PC-3 (cell line): Measurements from ENCODE around the gene NFATC2. TPM values are rescaled to one million over a fixed set of nuclear protein-coding genes. Genes with fewer than 3 reads are reported as not detected.

Experiments used
- ATAC-seq: fragments of 200-7000 bp; cut with Tn5 transposase; 2 replicates; pipeline ENCODE4 v1.9.1; 2020; ENCODE audit warnings: mild to moderate bottlenecking, moderate library complexity
- BruUV-seq: library from RNA; stranded (reverse); fragments of 400-500 nt; replicated peaks from 2 replicates; lab custom pipeline; 2021; lab: Mats Ljungman, UMichigan
- CTCF ChIA-PET: fragments of 300-600 bp; sonication (Branson Sonifier 250); formaldehyde crosslinking; loops from one replicate; lab custom pipeline; 2022; ENCODE audit warnings: antibody characterized with exemption; lab: Charles Lee
- POLR2A ChIA-PET: fragments of 300-600 bp; sonication (Branson Sonifier 250); formaldehyde crosslinking; loops from one replicate; lab custom pipeline; 2022; ENCODE audit warnings: antibody characterized with exemption; ENCODE audit not compliant: unreplicated experiment; lab: Charles Lee
- DNase-seq: peaks from one replicate; pipeline ENCODE4 v3.0.0-alpha.2; 2015
- H2AFZ ChIP-seq: fragments of 300-600 bp; sonication (generic); 2 replicates; pipeline ENCODE4 v1.6.0; 2016; ENCODE audit warnings: antibody characterized with exemption, low read length
- H3F3A ChIP-seq: fragments of 300-600 bp; sonication (generic); one replicate; pipeline ENCODE4 v1.6.0; 2017; ENCODE audit warnings: antibody characterized with exemption, low read length, control low read depth, mild to moderate bottlenecking; ENCODE audit not compliant: unreplicated experiment
- H3K27ac ChIP-seq: fragments of 300-600 bp; sonication (generic); 2 replicates; pipeline ENCODE4 v1.5.1; 2016; ENCODE audit warnings: mild to moderate bottlenecking, low read length
- H3K27me3 ChIP-seq: fragments of 300-600 bp; sonication (generic); 2 replicates; pipeline ENCODE4 v1.6.1; 2016; ENCODE audit warnings: low read length, mixed read lengths
- H3K36me3 ChIP-seq: fragments of 300-600 bp; sonication (generic); 2 replicates; pipeline ENCODE4 v1.6.1; 2016; ENCODE audit warnings: low read depth, mixed run types, low read length, mixed read lengths
- H3K4me1 ChIP-seq: fragments of 300-600 bp; sonication (generic); 2 replicates; pipeline ENCODE4 v1.5.1; 2016; ENCODE audit warnings: low read length; ENCODE audit not compliant: insufficient read depth
- H3K4me2 ChIP-seq: fragments of 300-600 bp; sonication (generic); 2 replicates; pipeline ENCODE4 v1.6.0; 2016; ENCODE audit warnings: low read length
- H3K4me3 ChIP-seq: fragments of 300-600 bp; sonication (generic); 2 replicates; pipeline ENCODE4 v1.5.1; 2016; ENCODE audit warnings: mild to moderate bottlenecking, low read length, mixed read lengths
- H3K79me2 ChIP-seq: fragments of 300-600 bp; sonication (generic); 2 replicates; pipeline ENCODE4 v1.6.1; 2017; ENCODE audit warnings: low read length, mixed read lengths
- H3K9ac ChIP-seq: fragments of 300-600 bp; sonication (generic); 2 replicates; pipeline ENCODE4 v1.6.0; 2016; ENCODE audit warnings: mild to moderate bottlenecking, low read length
- H3K9me2 ChIP-seq: fragments of 300-600 bp; sonication (generic); replicated peaks from 2 replicates; pipeline ENCODE4 v1.6.1; 2016; ENCODE audit warnings: mixed run types, low read length, mixed read lengths
- H3K9me3 ChIP-seq: fragments of 300-600 bp; sonication (generic); 2 replicates; pipeline ENCODE4 v1.6.1; 2016; ENCODE audit warnings: low read length, mixed read lengths
- H4K20me1 ChIP-seq: fragments of 300-600 bp; sonication (generic); 2 replicates; pipeline ENCODE4 v1.6.1; 2016; ENCODE audit warnings: low read length, mixed read lengths
- EZH2 ChIP-seq: fragments of 300-600 bp; sonication (generic); IDR thresholded peaks from one replicate; pipeline ENCODE4 v1.6.1; 2017; ENCODE audit warnings: antibody characterized with exemption, mild to moderate bottlenecking, low read length; ENCODE audit not compliant: unreplicated experiment
- EZH2phosphoT487 ChIP-seq: fragments of 300-600 bp; sonication (generic); IDR thresholded peaks from 2 replicates; pipeline ENCODE4 v1.6.1; 2018; ENCODE audit warnings: mild to moderate bottlenecking, antibody characterized with exemption, low read length, borderline replicate concordance
- intact Hi-C: fragments of 100-400 bp; cut with micrococcal nuclease; formaldehyde crosslinking; loops from 2 replicates; pipeline ENCODE4 v1.9.0; 2023
- total RNA-seq: library from RNA; depleted of rRNA; stranded (reverse); fragments of >200 nt; gene quantifications from 2 replicates; pipeline ENCODE4 v1.2.3, GENCODE V29; 2014
- TF ChIP-seq, protein P1 (sequence below): fragments of 300-600 bp; sonication (generic); conservative IDR thresholded peaks from 2 replicates; pipeline ENCODE4 v1.5.1; 2017; ENCODE audit warnings: antibody characterized with exemption, low read depth, mild to moderate bottlenecking, low read length

The NFATC2 gene
- total RNA-seq, 1 experiment from 2014 or later, result 12.9 TPM

DNA sequence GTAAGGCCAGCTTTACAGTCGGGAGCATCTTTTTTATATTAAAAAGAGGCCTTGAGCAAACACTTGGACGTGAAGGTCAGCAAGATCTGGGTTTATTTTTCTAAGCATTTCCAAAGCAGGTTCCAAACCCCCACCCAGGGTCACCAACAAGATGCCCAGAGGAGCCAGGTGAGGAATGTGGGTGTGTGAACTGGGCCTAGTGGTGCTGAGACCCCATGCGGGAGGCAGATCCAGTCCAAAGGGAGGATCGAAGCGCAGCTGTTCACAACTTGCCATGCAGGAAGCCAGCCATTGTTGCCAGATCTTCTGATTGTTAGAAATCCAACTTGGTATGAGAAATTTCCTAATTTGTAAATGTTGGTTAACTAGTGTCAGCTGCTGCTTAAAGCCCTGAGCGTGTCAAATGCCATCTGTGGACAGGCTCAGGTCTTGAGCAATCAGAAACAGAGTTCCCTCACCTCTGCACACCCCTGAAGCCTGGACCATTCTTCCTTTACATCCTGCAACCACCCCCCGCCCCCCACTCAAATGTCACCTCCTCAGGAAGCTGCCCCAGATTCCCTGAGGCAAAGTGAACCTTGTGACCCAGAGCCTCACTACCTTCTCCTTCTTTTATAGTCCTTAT lies 46.5 kb downstream of the NFATC2 start:
- H3K27ac ChIP-seq, result no peak overlapping the region
- no peak overlapping the region for H3K4me2 ChIP-seq
- no peak overlapping the region for H3K4me3 ChIP-seq
- CTCF ChIA-PET, result no interaction called here
- H3K27me3 ChIP-seq, result no peaks in the 10 kb centered on the region
- no peak overlapping the region for H3K9ac ChIP-seq
- H2AFZ ChIP-seq, result no peak overlapping the region
- H3F3A ChIP-seq, result no peaks in the 10 kb centered on the region
- intact Hi-C loops, result no loop called here
- H3K9me3 ChIP-seq, result no peaks in the 10 kb centered on the region
- TF ChIP-seq, protein P1, sequence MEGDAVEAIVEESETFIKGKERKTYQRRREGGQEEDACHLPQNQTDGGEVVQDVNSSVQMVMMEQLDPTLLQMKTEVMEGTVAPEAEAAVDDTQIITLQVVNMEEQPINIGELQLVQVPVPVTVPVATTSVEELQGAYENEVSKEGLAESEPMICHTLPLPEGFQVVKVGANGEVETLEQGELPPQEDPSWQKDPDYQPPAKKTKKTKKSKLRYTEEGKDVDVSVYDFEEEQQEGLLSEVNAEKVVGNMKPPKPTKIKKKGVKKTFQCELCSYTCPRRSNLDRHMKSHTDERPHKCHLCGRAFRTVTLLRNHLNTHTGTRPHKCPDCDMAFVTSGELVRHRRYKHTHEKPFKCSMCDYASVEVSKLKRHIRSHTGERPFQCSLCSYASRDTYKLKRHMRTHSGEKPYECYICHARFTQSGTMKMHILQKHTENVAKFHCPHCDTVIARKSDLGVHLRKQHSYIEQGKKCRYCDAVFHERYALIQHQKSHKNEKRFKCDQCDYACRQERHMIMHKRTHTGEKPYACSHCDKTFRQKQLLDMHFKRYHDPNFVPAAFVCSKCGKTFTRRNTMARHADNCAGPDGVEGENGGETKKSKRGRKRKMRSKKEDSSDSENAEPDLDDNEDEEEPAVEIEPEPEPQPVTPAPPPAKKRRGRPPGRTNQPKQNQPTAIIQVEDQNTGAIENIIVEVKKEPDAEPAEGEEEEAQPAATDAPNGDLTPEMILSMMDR, result no peak
- DNase-seq, result no peak
- BruUV-seq, result no TSS peak
- POLR2A ChIA-PET, result no interaction called here
- no peak for ATAC-seq
- no peaks in the 10 kb centered on the region for H3K9me2 ChIP-seq
- no peaks in the 10 kb centered on the region for H3K4me1 ChIP-seq
- H3K36me3 ChIP-seq, result no peaks in the 10 kb centered on the region
- no peaks in the 10 kb centered on the region for H3K79me2 ChIP-seq
- no peaks in the 10 kb centered on the region for H4K20me1 ChIP-seq

DNA sequence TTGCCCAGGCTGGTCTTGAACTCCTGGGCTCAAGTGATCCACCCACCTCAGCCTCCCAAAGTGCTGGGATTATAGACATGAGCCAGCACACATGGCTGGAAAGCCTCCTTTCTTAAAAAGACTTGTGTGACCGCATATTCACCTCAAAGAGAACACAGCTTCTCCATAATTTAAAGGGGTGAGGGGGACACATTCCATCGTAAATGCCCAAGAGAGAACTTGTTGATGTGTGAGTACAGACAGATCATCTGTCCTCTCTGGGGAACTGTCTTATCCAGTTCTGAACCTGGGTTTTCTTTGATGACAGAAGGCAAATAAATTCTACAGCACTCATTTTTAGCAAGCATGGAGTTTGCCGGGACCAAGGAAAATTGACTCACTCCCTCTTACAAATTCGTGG lies 47.2 kb downstream of the NFATC2 start:
- no peak overlapping the region for H3K4me2 ChIP-seq
- no peak overlapping the region for H3K27ac ChIP-seq
- intact Hi-C loops, result no loop called here
- no peak overlapping the region for H3K9ac ChIP-seq
- no peak for ATAC-seq
- no peaks in the 10 kb centered on the region for H3K9me3 ChIP-seq
- no peak overlapping the region for H2AFZ ChIP-seq
- no peaks in the 10 kb centered on the region for H3F3A ChIP-seq
- H3K36me3 ChIP-seq, result no peaks in the 10 kb centered on the region
- TF ChIP-seq, protein P1, result no peak
- TF ChIP-seq EZH2phosphoT487 (no peak), EZH2 (no peak)
- ChIA-PET CTCF (no interaction called here), POLR2A (no interaction called here)
- no peaks in the 10 kb centered on the region for H3K4me1 ChIP-seq
- H3K79me2 ChIP-seq, result no peaks in the 10 kb centered on the region
- H3K27me3 ChIP-seq, result no peaks in the 10 kb centered on the region
- BruUV-seq, result no TSS peak
- DNase-seq, result no peak
- H3K9me2 ChIP-seq, result no peaks in the 10 kb centered on the region
- H4K20me1 ChIP-seq, result no peaks in the 10 kb centered on the region
- H3K4me3 ChIP-seq, result no peak overlapping the region

DNA sequence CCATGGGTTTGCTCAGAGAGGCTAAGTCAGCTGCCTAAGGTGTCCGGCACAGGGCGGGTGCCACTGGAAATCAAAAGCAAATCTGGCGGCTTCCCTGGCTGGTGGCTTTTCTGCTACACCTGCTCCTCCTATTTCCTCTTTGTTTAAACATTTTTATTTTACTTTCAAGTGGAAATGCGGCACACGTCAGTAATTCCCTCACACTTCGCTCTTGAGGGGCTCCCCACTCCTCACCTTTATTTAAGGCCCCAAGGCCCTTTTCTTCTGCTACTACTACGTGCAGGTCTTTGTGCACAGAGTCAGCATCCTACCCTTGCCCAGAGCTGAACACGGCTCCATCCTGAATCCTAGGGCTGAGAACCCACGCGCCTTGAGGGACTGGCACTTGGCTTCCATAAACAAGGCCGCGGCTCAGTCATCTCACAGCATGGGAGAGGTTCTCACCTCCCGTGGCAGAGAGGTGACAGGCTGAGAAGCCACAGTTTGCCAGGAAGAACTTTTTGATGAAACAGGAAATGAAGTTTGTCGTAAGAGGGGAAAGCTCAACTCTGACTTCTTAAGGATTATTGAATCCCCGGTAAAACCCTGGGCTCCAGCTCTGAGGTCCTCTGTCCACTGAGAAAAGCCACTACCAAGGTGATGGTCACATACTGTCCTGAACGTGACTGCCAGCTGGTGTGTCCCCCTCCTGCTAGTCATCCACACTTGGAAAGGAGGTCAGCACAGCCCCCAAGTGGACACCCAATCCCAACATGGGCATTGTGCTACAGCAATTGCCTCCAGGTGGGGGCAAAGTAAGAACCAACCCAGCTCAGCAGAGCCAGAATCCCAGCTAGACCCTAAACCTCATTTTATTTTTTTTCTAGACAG lies 48.0 kb downstream of the NFATC2 start:
- no peak for ATAC-seq
- CTCF ChIA-PET, result no interaction called here

More for the DNA sequence above, 48.0 kb downstream of the NFATC2 start:
- Histone ChIP-seq H3K4me1 (no peaks in the 10 kb centered on the region), H3K79me2 (no peaks in the 10 kb centered on the region), H3K9me2 (no peaks in the 10 kb centered on the region), H3K9ac (no peak overlapping the region), H3F3A (no peaks in the 10 kb centered on the region), H4K20me1 (no peaks in the 10 kb centered on the region), H2AFZ (no peak overlapping the region), H3K9me3 (no peaks in the 10 kb centered on the region), H3K4me2 (no peak overlapping the region), H3K27me3 (no peaks in the 10 kb centered on the region), H3K36me3 (no peaks in the 10 kb centered on the region), H3K4me3 (no peak overlapping the region), H3K27ac (no peak overlapping the region)
- POLR2A ChIA-PET, result no interaction called here
- no peak for DNase-seq
- no TSS peak for BruUV-seq
- TF ChIP-seq, protein P1, result no peak
- no peak for TF ChIP-seq EZH2phosphoT487
- no peak for TF ChIP-seq EZH2
- intact Hi-C loops, result no loop called here
